Measurements from ENCODE around the gene METRNL.

Gene METRNL

GRCh38 chr17:83081684-83082201 lies 2.3 kb downstream of the METRNL start:
- DNase-seq: no peak

- DNase-seq: no peak
These were observed 3.0 kb downstream of the METRNL start for GRCh38 chr17:83082424-83082823.

- no peak for DNase-seq
These were observed 3.5 kb downstream of the METRNL start for GRCh38 chr17:83082909-83083367.

GRCh38 chr17:83083368-83084201 lies 4.2 kb downstream of the METRNL start:
- no peak for DNase-seq

- DNase-seq: no peak
These were observed 4.8 kb downstream of the METRNL start for GRCh38 chr17:83084214-83084613.

GRCh38 chr17:83084621-83085056 lies 5.2 kb downstream of the METRNL start:
- DNase-seq: no peak

GRCh38 chr17:83085103-83085502 lies 5.7 kb downstream of the METRNL start:
- DNase-seq: no peak

GRCh38 chr17:83085526-83086198 lies 6.3 kb downstream of the METRNL start:
- DNase-seq: no peak

- no peak for DNase-seq
These were observed 6.9 kb downstream of the METRNL start for GRCh38 chr17:83086199-83086880.

GRCh38 chr17:83086907-83087787 lies 7.7 kb downstream of the METRNL start:
- no peak for DNase-seq

GRCh38 chr17:83087788-83088360 lies 8.5 kb downstream of the METRNL start:
- no peak for DNase-seq

- DNase-seq: no peak
These were observed 9.0 kb downstream of the METRNL start for GRCh38 chr17:83088451-83088850.

- no peak for DNase-seq
These were observed 9.5 kb downstream of the METRNL start for GRCh38 chr17:83088909-83089308.

GRCh38 chr17:83089328-83090132 lies 10.1 kb downstream of the METRNL start:
- no peak for DNase-seq

- no peak for DNase-seq
These were observed 11.2 kb downstream of the METRNL start for GRCh38 chr17:83090444-83091256.

GRCh38 chr17:83091257-83092141 lies 12.1 kb downstream of the METRNL start:
- no peak for DNase-seq

- no peak for DNase-seq
These were observed 12.8 kb downstream of the METRNL start for GRCh38 chr17:83092186-83092585.

- DNase-seq: no peak
These were observed 13.5 kb downstream of the METRNL start for GRCh38 chr17:83092931-83093330.

- no peak for DNase-seq
These were observed 14.1 kb downstream of the METRNL start for GRCh38 chr17:83093506-83093905.
